ENCODE measurements around the gene COL26A1. TPM values are rescaled to one million over a fixed set of nuclear protein-coding genes. Genes with fewer than 3 reads are reported as not detected.

COL26A1 gene
- total RNA-seq, 1 experiment from 2014 or later, result 0.20 TPM

- Histone ChIP-seq H4K20me1 (ENCODE audit: insufficient read depth) (no peaks in the 10 kb centered on the region), H3K9me3 (ENCODE audit: insufficient read depth, low read depth) (no peaks in the 10 kb centered on the region), H2AFZ (no peak overlapping the region), H3K4me2 (no peak overlapping the region), H3K9me2 (ENCODE audit: insufficient read depth) (no peaks in the 10 kb centered on the region), H3K27ac (no peak overlapping the region), H3F3A (ENCODE audit: insufficient read depth, low read depth) (no peaks in the 10 kb centered on the region; the same call in 1 of the 2 replicates), H3K4me1 (replicated peaks; ENCODE audit: insufficient read depth) (no peaks in the 10 kb centered on the region), H3K27me3 (ENCODE audit: insufficient read depth, low read depth) (no peaks in the 10 kb centered on the region), H3K4me3 (no peak overlapping the region), H3K79me2 (ENCODE audit: low read depth) (no peaks in the 10 kb centered on the region), H3K36me3 (ENCODE audit: low read depth) (no peaks in the 10 kb centered on the region)
- no peak for DNase-seq
- ChIA-PET POLR2A (ENCODE audit: unreplicated experiment) (no interaction called here), CTCF (no interaction called here)
- no TSS peak for BruUV-seq (replicated peaks)
- intact Hi-C loops (cut with micrococcal nuclease; ENCODE audit: unreplicated experiment), result loop anchor here (10.0 kb wide), 1 partner anchor 643 kb away; the partner anchor contains the start of gene ACHE
- TF ChIP-seq EZH2 (IDR thresholded peaks at IDR 0.05; ENCODE audit: low read depth) (no peak), CTCF (conservative IDR thresholded peaks at IDR 0.05) (no peak)
These were observed 175.4 kb downstream of the COL26A1 start for GRCh38 chr7:101537935-101538595.

- CTCF ChIA-PET, result no interaction called here
These were observed 176.2 kb downstream of the COL26A1 start for GRCh38 chr7:101538596-101539459.

More at GRCh38 chr7:101538596-101539459, 176.2 kb downstream of the COL26A1 start:
- Histone ChIP-seq H3K4me2 (no peak overlapping the region), H3K27me3 (ENCODE audit: insufficient read depth, low read depth) (no peaks in the 10 kb centered on the region), H3F3A (ENCODE audit: insufficient read depth, low read depth) (no peaks in the 10 kb centered on the region; the same call in 1 of the 2 replicates), H3K79me2 (ENCODE audit: low read depth) (no peaks in the 10 kb centered on the region), H3K4me1 (replicated peaks; ENCODE audit: insufficient read depth) (no peaks in the 10 kb centered on the region), H3K27ac (no peak overlapping the region), H3K9me2 (ENCODE audit: insufficient read depth) (no peaks in the 10 kb centered on the region), H4K20me1 (ENCODE audit: insufficient read depth) (0 out of 2 replicates have a peak, but pooled peaks cover 3% of the 10 kb centered on the region), H3K9me3 (ENCODE audit: insufficient read depth, low read depth) (no peaks in the 10 kb centered on the region), H2AFZ (no peak overlapping the region), H3K4me3 (no peak overlapping the region), H3K36me3 (ENCODE audit: low read depth) (no peaks in the 10 kb centered on the region)
- DNase-seq, result peak in 1 of 2 experiments; percentile 71
- POLR2A ChIA-PET (ENCODE audit: unreplicated experiment), result no interaction called here
- intact Hi-C loops (cut with micrococcal nuclease; ENCODE audit: unreplicated experiment), result loop anchor here (10.0 kb wide), 1 partner anchor 644 kb away; the partner anchor contains the start of gene ACHE
- TF ChIP-seq EZH2 (IDR thresholded peaks at IDR 0.05; ENCODE audit: low read depth) (no peak), CTCF (conservative IDR thresholded peaks at IDR 0.05) (peak; percentile 95)
- BruUV-seq (replicated peaks), result no TSS peak

All from PC-9 (cell line).